ENCODE results near the gene MKI67. TPM values are rescaled to one million over a fixed set of nuclear protein-coding genes. Genes with fewer than 3 reads are reported as not detected.

MKI67 gene
- total RNA-seq, 3 donors from 2014 or later (not counting 1 experiment from before 2014, with no cell fraction given), result 5.3 to 10.0 (median 6.8) TPM

GRCh38 chr10:128071417-128071782 is 54.8 kb downstream of the MKI67 start:
- peaks cover 98% of the 10 kb centered on the region for H3K36me3 ChIP-seq (ENCODE audit: control insufficient read depth, insufficient read depth, low read length)
- no peaks in the 10 kb centered on the region for H3K27me3 Mint-ChIP-seq (ENCODE audit: low read depth in 2 of 2)
- no peak overlapping the region for H3K27ac ChIP-seq (ENCODE audit: low read length)
- no peaks in the 10 kb centered on the region for H3K9me3 ChIP-seq (ENCODE audit: control insufficient read depth, insufficient read depth, low read length)
- DNase-seq (no peak), ATAC-seq (no peak)
- H3K4me1 Mint-ChIP-seq, result peaks cover 57 to 60% of the 10 kb centered on the region in 2 donors
- H3K36me3 Mint-ChIP-seq, result peaks cover 31% of the 10 kb centered on the region
- no peak overlapping the region for H3K4me3 Mint-ChIP-seq
- H3K27me3 ChIP-seq (ENCODE audit: control insufficient read depth, insufficient read depth, low read length), result no peaks in the 10 kb centered on the region
- intact Hi-C loops (cut with micrococcal nuclease), result no loop called here
- TF ChIP-seq CTCF (IDR thresholded peaks at IDR 0.05), result no peak
- H3K4me3 ChIP-seq (ENCODE audit: low read length), result no peak overlapping the region
- H3K27ac Mint-ChIP-seq, result peak overlapping the region; percentile 26 to 83
- H3K4me1 ChIP-seq (ENCODE audit: control insufficient read depth, insufficient read depth, low read length), result peaks cover 38% of the 10 kb centered on the region
- WGBS (ENCODE audit: insufficient coverage), result 97% methylated on average over 9 of the region's 9 CpGs
- no peaks in the 10 kb centered on the region for H3K9me3 Mint-ChIP-seq

GRCh38 chr10:128070721-128071416 is 55.4 kb downstream of the MKI67 start:
- no peak overlapping the region for H3K4me3 ChIP-seq (ENCODE audit: low read length)
- no peak overlapping the region for H3K27ac ChIP-seq (ENCODE audit: low read length)
- H3K4me1 Mint-ChIP-seq, result peaks cover 61 to 63% of the 10 kb centered on the region in 2 donors
- no peaks in the 10 kb centered on the region for H3K9me3 ChIP-seq (ENCODE audit: control insufficient read depth, insufficient read depth, low read length)
- WGBS (ENCODE audit: insufficient coverage), result 88% methylated on average over 17 of the region's 17 CpGs
- H3K27me3 Mint-ChIP-seq (ENCODE audit: low read depth in 2 of 2), result no peaks in the 10 kb centered on the region
- H3K36me3 Mint-ChIP-seq, result peaks cover 32% of the 10 kb centered on the region
- no peak for ATAC-seq
- peaks cover 98% of the 10 kb centered on the region for H3K36me3 ChIP-seq (ENCODE audit: control insufficient read depth, insufficient read depth, low read length)
- peak overlapping the region; percentile 61 to 83 for H3K27ac Mint-ChIP-seq
- no peak for TF ChIP-seq CTCF (IDR thresholded peaks at IDR 0.05)
- intact Hi-C loops (cut with micrococcal nuclease), result no loop called here
- H3K9me3 Mint-ChIP-seq, result no peaks in the 10 kb centered on the region
- H3K27me3 ChIP-seq (ENCODE audit: control insufficient read depth, insufficient read depth, low read length), result no peaks in the 10 kb centered on the region
- H3K4me1 ChIP-seq (ENCODE audit: control insufficient read depth, insufficient read depth, low read length), result peaks cover 43% of the 10 kb centered on the region
- no peak overlapping the region for H3K4me3 Mint-ChIP-seq
- DNase-seq, result no peak

- Histone ChIP-seq H3K9me3 (ENCODE audit: control insufficient read depth, insufficient read depth, low read length) (no peaks in the 10 kb centered on the region), H3K4me1 (ENCODE audit: control insufficient read depth, insufficient read depth, low read length) (peaks cover 50% of the 10 kb centered on the region), H3K36me3 (ENCODE audit: control insufficient read depth, insufficient read depth, low read length) (peaks cover 97% of the 10 kb centered on the region), H3K27ac (ENCODE audit: low read length) (no peak overlapping the region), H3K27me3 (ENCODE audit: control insufficient read depth, insufficient read depth, low read length) (no peaks in the 10 kb centered on the region), H3K4me3 (ENCODE audit: low read length) (no peak overlapping the region)
- H3K9me3 Mint-ChIP-seq, result no peaks in the 10 kb centered on the region
- ATAC-seq (no peak), DNase-seq (no peak)
- intact Hi-C loops (cut with micrococcal nuclease), result no loop called here
- TF ChIP-seq CTCF (IDR thresholded peaks at IDR 0.05), result no peak
- H3K27ac Mint-ChIP-seq, result peak overlapping the region; percentile 61 to 72
- peaks cover 26% of the 10 kb centered on the region for H3K36me3 Mint-ChIP-seq
- no peaks in the 10 kb centered on the region for H3K27me3 Mint-ChIP-seq (ENCODE audit: low read depth in 2 of 2)
- peaks cover 61 to 63% of the 10 kb centered on the region in 2 donors for H3K4me1 Mint-ChIP-seq
- 97% methylated on average over 10 of the region's 10 CpGs for WGBS (ENCODE audit: insufficient coverage)
- no peak overlapping the region for H3K4me3 Mint-ChIP-seq
These were observed 56.1 kb downstream of the MKI67 start for GRCh38 chr10:128070161-128070560.
